Parathyroid adenoma (tissue), 2 donors: ENCODE results near the gene PARD3B.

Source experiments
- H2AFZ ChIP-seq: fragments of 300-600 bp; sonication (generic); one replicate; pipeline ENCODE4 v1.7.0; 2017; ENCODE audit warnings: antibody characterized with exemption, mild to moderate bottlenecking
- H3K27ac ChIP-seq: fragments of 300-600 bp; sonication (generic); one replicate; pipeline ENCODE4 v1.7.0; 2017
- H3K27me3 ChIP-seq: fragments of 300-600 bp; sonication (generic); one replicate; pipeline ENCODE4 v1.7.0; 2017; ENCODE audit warnings: low read length; ENCODE audit not compliant: control insufficient read depth, insufficient read depth
- H3K36me3 ChIP-seq: fragments of 300-600 bp; sonication (generic); one replicate; pipeline ENCODE4 v1.7.0; 2017; ENCODE audit warnings: low read length; ENCODE audit not compliant: control insufficient read depth, insufficient read depth
- H3K4me1 ChIP-seq: fragments of 300-600 bp; sonication (generic); one replicate; pipeline ENCODE4 v1.7.0; 2017; ENCODE audit warnings: control low read depth
- H3K4me2 ChIP-seq: fragments of 300-600 bp; sonication (generic); one replicate; pipeline ENCODE4 v1.7.0; 2017; ENCODE audit warnings: low read length
- H3K4me3 ChIP-seq: fragments of 300-600 bp; sonication (generic); one replicate; pipeline ENCODE4 v1.7.0; 2017; ENCODE audit warnings: low read depth, low read length
- H3K79me2 ChIP-seq: fragments of 300-600 bp; sonication (generic); one replicate; pipeline ENCODE4 v1.7.0; 2017; ENCODE audit warnings: control low read depth
- H3K9ac ChIP-seq: fragments of 300-600 bp; sonication (generic); one replicate; pipeline ENCODE4 v1.7.0; 2017; ENCODE audit warnings: mild to moderate bottlenecking
- H3K9me3 ChIP-seq: fragments of 300-600 bp; sonication (generic); one replicate; pipeline ENCODE4 v1.7.0; 2017; ENCODE audit warnings: low read length; ENCODE audit not compliant: control insufficient read depth
- TF ChIP-seq, protein P1 (sequence below): fragments of 300-600 bp; sonication (generic); IDR thresholded peaks from one replicate; pipeline ENCODE4 v1.7.0; 2017; ENCODE audit warnings: antibody characterized with exemption, mild to moderate bottlenecking
- donor health status: primary hyperparathyroidism.

The PARD3B gene

DNA sequence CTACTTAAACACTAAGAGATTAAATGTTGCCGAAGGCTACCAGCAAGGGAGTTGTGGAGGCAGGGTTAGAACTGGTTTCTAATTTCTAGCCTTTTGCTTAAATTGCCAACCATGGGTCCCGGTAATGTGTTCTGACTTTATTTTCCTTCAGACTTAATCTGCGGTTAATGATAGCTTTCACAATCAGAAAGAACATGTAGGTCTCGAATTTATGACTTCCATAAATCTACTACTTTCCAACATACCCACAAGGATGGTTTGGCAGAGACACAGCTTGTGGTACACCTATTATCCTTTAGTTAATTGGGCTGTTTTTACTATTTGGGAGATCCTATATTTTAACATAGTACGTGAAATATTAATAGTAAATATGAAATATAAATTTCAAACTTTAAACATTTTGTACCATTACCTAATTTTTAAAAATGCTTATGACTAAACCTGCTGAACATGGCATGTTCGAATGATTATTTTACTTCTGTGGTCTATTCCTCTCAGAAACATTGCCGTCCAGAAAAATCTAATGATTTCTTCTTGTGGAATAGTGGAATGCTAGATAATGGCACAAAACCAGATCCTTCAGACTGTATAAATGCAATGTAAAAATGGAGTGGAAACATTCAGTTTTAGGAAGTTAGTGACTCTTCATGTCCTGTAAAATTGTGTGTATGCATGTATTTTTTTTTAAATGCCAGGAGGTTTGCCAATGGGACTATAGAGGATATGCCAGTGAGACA, 41.3 kb downstream of the PARD3B start:
- peaks cover 53% of the 10 kb centered on the region for H3K79me2 ChIP-seq
- TF ChIP-seq, protein P1, sequence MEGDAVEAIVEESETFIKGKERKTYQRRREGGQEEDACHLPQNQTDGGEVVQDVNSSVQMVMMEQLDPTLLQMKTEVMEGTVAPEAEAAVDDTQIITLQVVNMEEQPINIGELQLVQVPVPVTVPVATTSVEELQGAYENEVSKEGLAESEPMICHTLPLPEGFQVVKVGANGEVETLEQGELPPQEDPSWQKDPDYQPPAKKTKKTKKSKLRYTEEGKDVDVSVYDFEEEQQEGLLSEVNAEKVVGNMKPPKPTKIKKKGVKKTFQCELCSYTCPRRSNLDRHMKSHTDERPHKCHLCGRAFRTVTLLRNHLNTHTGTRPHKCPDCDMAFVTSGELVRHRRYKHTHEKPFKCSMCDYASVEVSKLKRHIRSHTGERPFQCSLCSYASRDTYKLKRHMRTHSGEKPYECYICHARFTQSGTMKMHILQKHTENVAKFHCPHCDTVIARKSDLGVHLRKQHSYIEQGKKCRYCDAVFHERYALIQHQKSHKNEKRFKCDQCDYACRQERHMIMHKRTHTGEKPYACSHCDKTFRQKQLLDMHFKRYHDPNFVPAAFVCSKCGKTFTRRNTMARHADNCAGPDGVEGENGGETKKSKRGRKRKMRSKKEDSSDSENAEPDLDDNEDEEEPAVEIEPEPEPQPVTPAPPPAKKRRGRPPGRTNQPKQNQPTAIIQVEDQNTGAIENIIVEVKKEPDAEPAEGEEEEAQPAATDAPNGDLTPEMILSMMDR: no peak
- H3K9ac ChIP-seq: no peak overlapping the region
- no peaks in the 10 kb centered on the region for H3K4me1 ChIP-seq
- no peaks in the 10 kb centered on the region for H3K36me3 ChIP-seq
- H3K4me3 ChIP-seq: no peak overlapping the region
- H3K9me3 ChIP-seq: no peaks in the 10 kb centered on the region
- H3K27ac ChIP-seq: no peak overlapping the region
- H3K4me2 ChIP-seq: no peak overlapping the region
- no peak overlapping the region for H2AFZ ChIP-seq
- H3K27me3 ChIP-seq: no peaks in the 10 kb centered on the region

DNA sequence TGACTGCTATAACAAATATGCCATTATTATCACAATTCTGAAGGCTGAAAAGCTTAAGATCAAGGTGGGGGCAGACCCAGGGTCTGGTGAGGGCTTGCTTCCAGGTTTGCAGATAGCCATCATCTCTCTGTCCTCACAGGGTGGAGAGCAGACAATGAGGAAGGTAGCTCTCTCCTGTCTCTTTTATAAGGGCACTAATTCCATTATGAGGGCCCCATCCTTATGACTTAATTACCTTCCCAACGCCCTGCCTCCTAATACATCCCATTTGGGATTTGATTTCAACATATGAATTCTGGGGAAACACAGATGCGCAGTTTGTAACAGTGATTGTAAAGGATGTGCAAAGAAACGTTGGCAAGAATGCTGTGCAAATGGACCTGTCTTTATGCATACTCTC, 44.8 kb downstream of the PARD3B start:
- Histone ChIP-seq H3K27me3 (no peaks in the 10 kb centered on the region), H3K4me2 (no peak overlapping the region), H2AFZ (no peak overlapping the region), H3K9me3 (no peaks in the 10 kb centered on the region), H3K27ac (no peak overlapping the region), H3K4me1 (no peaks in the 10 kb centered on the region), H3K4me3 (no peak overlapping the region), H3K79me2 (peaks cover 35% of the 10 kb centered on the region), H3K9ac (no peak overlapping the region), H3K36me3 (no peaks in the 10 kb centered on the region)
- TF ChIP-seq, protein P1: no peak

DNA sequence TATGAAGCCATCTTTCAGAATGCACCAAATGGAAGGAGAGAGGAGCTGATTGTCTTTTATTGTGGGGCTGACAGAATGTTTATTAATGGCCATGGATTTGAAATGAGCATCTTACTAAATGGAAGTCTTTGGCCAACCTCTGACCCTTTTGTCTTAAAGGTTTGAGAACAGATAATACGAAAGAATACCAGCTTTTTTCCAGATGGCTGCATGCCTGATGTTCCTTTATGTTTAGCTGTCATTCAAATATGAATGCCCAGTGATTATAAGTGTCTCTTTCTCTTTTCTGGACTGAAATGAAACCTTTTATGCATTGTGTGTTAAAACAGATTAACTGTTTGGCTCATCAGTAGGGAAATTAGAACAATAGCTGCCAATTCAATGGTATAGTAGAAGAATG, 46.0 kb downstream of the PARD3B start:
- Histone ChIP-seq H3K4me3 (no peak overlapping the region), H3K9ac (no peak overlapping the region), H3K4me2 (no peak overlapping the region), H2AFZ (no peak overlapping the region), H3K4me1 (no peaks in the 10 kb centered on the region), H3K27ac (no peak overlapping the region), H3K9me3 (no peaks in the 10 kb centered on the region), H3K27me3 (no peaks in the 10 kb centered on the region), H3K79me2 (peaks cover 28% of the 10 kb centered on the region), H3K36me3 (no peaks in the 10 kb centered on the region)
- TF ChIP-seq, protein P1: no peak

DNA sequence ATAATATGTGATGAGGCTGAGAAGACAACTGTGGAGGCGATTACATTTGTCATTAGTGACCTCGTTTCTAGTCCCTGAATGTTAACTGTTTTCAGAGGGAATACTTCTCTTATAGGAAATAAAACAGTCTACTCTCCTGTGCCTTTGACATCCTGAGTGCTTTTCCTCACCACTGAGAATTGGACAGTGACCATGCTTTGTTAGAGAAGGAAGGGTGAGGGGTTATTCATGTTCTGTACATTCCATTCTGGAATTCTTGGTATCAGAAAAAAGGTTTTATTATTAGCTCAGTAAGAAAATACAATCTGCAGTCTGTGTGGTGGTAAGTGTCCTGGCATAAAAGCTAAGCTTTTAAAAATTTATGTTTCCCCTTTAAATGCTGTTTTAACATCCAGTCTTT, 58.8 kb downstream of the PARD3B start:
- H3K9ac ChIP-seq: no peak overlapping the region
- no peak overlapping the region for H3K4me3 ChIP-seq
- H3K27me3 ChIP-seq: no peaks in the 10 kb centered on the region
- no peaks in the 10 kb centered on the region for H3K9me3 ChIP-seq
- TF ChIP-seq, protein P1: no peak
- H3K27ac ChIP-seq: no peak overlapping the region
- H3K36me3 ChIP-seq: no peaks in the 10 kb centered on the region
- H3K79me2 ChIP-seq: peaks cover 28% of the 10 kb centered on the region
- no peak overlapping the region for H2AFZ ChIP-seq
- peaks cover 7% of the 10 kb centered on the region for H3K4me1 ChIP-seq
- no peak overlapping the region for H3K4me2 ChIP-seq
